PFSK-1 (cell line): ENCODE results near the gene SPIB.
A peak's percentile ranks its signal among the peaks of the same experiment; 100 is the strongest.

Experiments used
- FOXP2 ChIP-seq: optimal IDR thresholded peaks from 2 replicates; pipeline ENCODE3; 2011; ENCODE audit warnings: borderline replicate concordance, control low read depth, inconsistent platforms; ENCODE audit not compliant: insufficient read depth; ENCODE audit errors: extremely low read length, extremely low read depth
- POLR2AphosphoS5 ChIP-seq: IDR thresholded peaks from 2 replicates; pipeline ENCODE4 v1.6.1; 2012; ENCODE audit warnings: low read depth, mild to moderate bottlenecking, control low read depth, low read length, moderate library complexity
- SIN3A ChIP-seq: IDR thresholded peaks from 2 replicates; pipeline ENCODE4 v1.6.1; 2012; ENCODE audit warnings: mild to moderate bottlenecking, low read length, moderate library complexity, borderline replicate concordance; ENCODE audit not compliant: insufficient read depth
- TAF1 ChIP-seq: IDR thresholded peaks from 2 replicates; pipeline ENCODE4 v1.6.1; 2012; ENCODE audit warnings: low read length, control low read depth, borderline replicate concordance; ENCODE audit not compliant: insufficient read depth
- TF ChIP-seq, protein P1 (sequence below), 2 experiments: IDR thresholded peaks; 2 replicates each; pipeline versions ENCODE4 v1.6.1 to v1.8.0; 2011 to 2012; ENCODE audit warnings: low read depth in 2 of 2, low read length in 2 of 2, control low read depth in 1 of 2, inconsistent platforms in 1 of 2, mild to moderate bottlenecking in 1 of 2, moderate library complexity in 1 of 2; ENCODE audit not compliant: insufficient read depth in 1 of 2

SPIB gene

DNA sequence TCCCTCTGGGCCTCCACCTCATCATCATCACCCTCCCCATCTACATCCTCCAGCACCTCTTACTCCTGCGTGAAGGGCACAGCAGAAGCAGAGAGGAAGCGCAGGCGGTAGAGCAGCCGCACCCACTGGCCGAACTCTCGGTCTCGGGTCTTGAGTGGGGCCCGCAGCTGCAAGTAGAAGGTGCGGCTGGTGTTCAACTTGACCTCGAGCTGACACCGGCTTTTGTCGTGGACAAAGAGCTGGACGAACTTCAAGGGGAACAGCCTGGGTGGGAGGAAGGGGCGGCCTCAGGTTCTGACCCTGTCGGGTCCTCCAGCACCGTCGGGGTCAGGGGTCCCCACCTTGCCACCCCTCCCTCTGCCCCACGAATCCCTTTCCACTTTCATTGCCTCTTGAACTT is 48.8 kb downstream of the SPIB start:
- TF ChIP-seq, protein P1, sequence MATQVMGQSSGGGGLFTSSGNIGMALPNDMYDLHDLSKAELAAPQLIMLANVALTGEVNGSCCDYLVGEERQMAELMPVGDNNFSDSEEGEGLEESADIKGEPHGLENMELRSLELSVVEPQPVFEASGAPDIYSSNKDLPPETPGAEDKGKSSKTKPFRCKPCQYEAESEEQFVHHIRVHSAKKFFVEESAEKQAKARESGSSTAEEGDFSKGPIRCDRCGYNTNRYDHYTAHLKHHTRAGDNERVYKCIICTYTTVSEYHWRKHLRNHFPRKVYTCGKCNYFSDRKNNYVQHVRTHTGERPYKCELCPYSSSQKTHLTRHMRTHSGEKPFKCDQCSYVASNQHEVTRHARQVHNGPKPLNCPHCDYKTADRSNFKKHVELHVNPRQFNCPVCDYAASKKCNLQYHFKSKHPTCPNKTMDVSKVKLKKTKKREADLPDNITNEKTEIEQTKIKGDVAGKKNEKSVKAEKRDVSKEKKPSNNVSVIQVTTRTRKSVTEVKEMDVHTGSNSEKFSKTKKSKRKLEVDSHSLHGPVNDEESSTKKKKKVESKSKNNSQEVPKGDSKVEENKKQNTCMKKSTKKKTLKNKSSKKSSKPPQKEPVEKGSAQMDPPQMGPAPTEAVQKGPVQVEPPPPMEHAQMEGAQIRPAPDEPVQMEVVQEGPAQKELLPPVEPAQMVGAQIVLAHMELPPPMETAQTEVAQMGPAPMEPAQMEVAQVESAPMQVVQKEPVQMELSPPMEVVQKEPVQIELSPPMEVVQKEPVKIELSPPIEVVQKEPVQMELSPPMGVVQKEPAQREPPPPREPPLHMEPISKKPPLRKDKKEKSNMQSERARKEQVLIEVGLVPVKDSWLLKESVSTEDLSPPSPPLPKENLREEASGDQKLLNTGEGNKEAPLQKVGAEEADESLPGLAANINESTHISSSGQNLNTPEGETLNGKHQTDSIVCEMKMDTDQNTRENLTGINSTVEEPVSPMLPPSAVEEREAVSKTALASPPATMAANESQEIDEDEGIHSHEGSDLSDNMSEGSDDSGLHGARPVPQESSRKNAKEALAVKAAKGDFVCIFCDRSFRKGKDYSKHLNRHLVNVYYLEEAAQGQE (IDR thresholded peaks at IDR 0.05; ENCODE audit: insufficient read depth in 1 of 2, low read depth in 2 of 2, low read length in 2 of 2): no peak
- TF ChIP-seq FOXP2 (no peak), TAF1 (no peak), SIN3A (no peak), POLR2AphosphoS5 (no peak)

DNA sequence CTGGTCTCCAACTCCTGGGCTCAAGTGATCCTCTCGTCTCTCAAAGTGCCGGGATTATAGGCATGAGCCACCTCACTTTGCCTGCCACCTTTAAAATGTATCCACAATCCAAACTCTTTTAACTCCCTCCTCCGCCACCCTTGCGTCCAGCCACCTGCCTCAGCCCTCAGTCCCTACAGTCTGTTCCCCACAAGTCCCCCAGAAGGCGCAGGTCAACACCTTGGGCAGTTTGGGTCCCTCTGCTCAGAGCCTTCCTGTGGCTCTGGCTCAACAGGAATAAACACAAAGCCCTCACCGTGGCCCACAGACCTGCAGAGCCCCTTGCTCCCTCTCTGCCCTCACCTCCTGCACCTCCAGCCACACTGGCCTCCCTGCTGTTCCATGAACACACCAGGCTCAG is 50.1 kb downstream of the SPIB start:
- no peak for TF ChIP-seq POLR2AphosphoS5
- TF ChIP-seq, protein P1 (IDR thresholded peaks at IDR 0.05; ENCODE audit: insufficient read depth in 1 of 2, low read depth in 2 of 2, low read length in 2 of 2): no peak
- no peak for TF ChIP-seq TAF1

DNA sequence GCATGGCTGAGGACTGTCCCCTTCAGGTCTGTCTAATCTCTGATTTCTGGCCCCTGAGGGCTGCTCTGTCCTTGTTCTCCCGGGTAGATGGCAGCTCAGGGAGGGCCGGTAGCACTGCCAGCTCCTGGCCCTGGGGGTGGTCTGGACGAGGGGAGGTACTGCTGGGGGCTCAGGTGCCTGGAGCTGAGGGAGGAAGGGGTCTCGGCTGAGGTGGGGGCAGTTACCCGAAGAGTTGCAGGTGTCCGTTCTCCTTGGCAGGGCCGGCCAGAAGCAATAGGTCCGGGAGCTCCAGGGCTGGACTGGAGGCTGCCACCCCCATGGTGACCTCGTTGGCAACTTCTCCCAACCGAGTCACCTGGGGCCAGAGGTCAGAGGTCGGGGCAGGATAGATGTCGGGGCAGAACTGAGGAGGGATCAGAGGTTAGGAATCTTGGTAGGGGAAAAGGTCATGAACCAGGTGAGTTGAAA is 56.4 kb downstream of the SPIB start:
- TF ChIP-seq, protein P1 (IDR thresholded peaks at IDR 0.05; ENCODE audit: insufficient read depth in 1 of 2, low read depth in 2 of 2, low read length in 2 of 2): no peak
- no peak for TF ChIP-seq POLR2AphosphoS5
- TF ChIP-seq FOXP2: no peak
- no peak for TF ChIP-seq SIN3A
- no peak for TF ChIP-seq TAF1

DNA sequence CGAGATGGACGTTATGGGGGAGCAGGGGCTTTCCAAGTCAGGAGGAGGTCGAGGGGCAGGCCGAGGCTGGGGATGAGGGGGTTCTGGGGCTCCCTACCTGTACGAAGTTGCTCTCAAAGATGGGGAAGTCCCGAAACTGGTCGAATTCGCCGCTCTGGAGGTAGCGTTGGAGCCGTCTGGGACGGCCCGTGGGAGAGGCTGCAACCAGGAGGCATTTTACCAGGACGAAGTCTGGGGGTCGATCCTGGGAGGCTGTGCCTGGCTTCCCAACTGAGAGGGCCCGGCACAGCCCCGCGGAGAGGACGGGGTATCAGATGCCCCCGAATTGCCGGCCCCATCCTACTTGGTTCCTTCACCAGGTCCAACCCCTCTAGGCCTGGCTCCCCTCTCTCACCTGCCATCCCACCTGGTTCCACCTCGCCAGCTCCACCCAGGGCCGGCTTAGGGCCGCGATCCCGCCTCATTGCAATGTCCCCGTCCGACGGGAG is 57.0 kb downstream of the SPIB start:
- TF ChIP-seq, protein P1 (IDR thresholded peaks at IDR 0.05; ENCODE audit: insufficient read depth in 1 of 2, low read depth in 2 of 2, low read length in 2 of 2): no peak
- TF ChIP-seq POLR2AphosphoS5: no peak
- no peak for TF ChIP-seq TAF1
- TF ChIP-seq FOXP2: no peak
- no peak for TF ChIP-seq SIN3A

DNA sequence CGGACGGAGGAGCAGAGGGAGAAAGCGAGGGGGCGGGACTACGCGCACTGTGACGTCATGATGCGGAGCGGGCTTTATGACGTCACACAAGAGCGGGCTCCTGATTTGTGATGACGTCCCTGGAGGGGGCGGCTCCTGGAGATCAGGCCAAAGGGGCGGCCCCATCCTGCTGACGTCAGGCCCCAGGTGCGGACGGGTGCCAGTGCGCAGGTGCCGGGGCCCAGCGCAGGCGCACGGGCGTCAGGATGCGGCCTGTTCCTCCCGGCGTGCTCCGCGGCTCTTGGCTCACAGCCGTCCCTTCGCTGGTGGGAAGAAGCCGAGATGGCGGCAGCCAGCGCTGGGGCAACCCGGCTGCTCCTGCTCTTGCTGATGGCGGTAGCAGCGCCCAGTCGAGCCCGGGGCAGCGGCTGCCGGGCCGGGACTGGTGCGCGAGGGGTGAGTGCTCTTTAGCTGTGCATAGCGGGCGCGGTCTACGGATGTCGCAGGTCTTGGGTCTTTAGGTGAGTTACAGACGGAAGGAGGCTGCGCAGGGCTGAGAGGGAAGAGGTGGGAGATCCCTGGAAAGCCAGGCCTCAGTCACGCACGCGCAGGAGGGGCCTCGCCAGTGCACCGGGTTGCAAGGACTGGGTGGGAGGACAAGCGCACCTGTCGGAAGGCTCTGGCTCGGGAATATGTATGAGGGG is 57.6 kb downstream of the SPIB start, which contains the start of the genes EMC10 and GARIN5A:
Gene EMC10, plus strand, starts transcription at position 284 of the 683 bp plus-strand sequence. Its CDS starts 38 bp downstream, at position 322.
Gene GARIN5A, minus strand, starts transcription at position 625 of the 683 bp plus-strand sequence. Its CDS starts 460 bp downstream, at position 165.
- TF ChIP-seq POLR2AphosphoS5: peak; percentile 79
- TF ChIP-seq, protein P1 (IDR thresholded peaks at IDR 0.05; ENCODE audit: insufficient read depth in 1 of 2, low read depth in 2 of 2, low read length in 2 of 2): 0 out of 4 replicates have a peak, but pooled peaks of 1 of the 2 experiments have one; percentile 25
- TF ChIP-seq SIN3A: no peak; the same call in 1 of the 2 replicates
- TF ChIP-seq FOXP2: peak; percentile 79
- peak; percentile 71; the same call in 1 of the 2 replicates for TF ChIP-seq TAF1
